Activated CD4-positive, alpha-beta T cell treated with anti-CD3 and anti-CD28 coated beads for 48 hours (primary cell): Measurements from ENCODE around the gene PHC3.
"Not testable (repeated sequence)": the region's sequence is repeated elsewhere in the genome, so short reads cannot be mapped to it uniquely, and the experiment has no call there.

Experiments
- DNase-seq: peaks from one replicate; pipeline ENCODE4 v3.0.0-alpha.2; 2020

PHC3 gene

GRCh38 chr3:170180908-170181885 is at the start of gene PHC3:
Gene PHC3 (minus strand): TSS chr3:170181733. CDS start chr3:170181715, 18 bp downstream.
- peak; percentile 95 for DNase-seq

GRCh38 chr3:170228093-170228766 is 46.7 kb upstream of the PHC3 start:
- no peak for DNase-seq

GRCh38 chr3:170226426-170226960 is 45.0 kb upstream of the PHC3 start:
- DNase-seq, result no peak

- DNase-seq, result no peak
Measured at GRCh38 chr3:170225166-170225565, 43.6 kb upstream of the PHC3 start.

GRCh38 chr3:170222647-170223541 is 41.4 kb upstream of the PHC3 start:
- DNase-seq, result peak; percentile 49

- peak; percentile 94 for DNase-seq
Measured at GRCh38 chr3:170221924-170222646, 40.6 kb upstream of the PHC3 start, which contains the start of gene PRKCI. Gene PRKCI (plus strand): TSS chr3:170222424. CDS start chr3:170222670, 246 bp downstream.

- DNase-seq, result no peak
Measured at GRCh38 chr3:170220871-170221270, 39.3 kb upstream of the PHC3 start.

GRCh38 chr3:170219850-170220249 is 38.3 kb upstream of the PHC3 start:
- no peak for DNase-seq

- no peak for DNase-seq
Measured at GRCh38 chr3:170211668-170212067, 30.1 kb upstream of the PHC3 start.

- DNase-seq, result no peak
Measured at GRCh38 chr3:170207717-170208116, 26.2 kb upstream of the PHC3 start.

GRCh38 chr3:170206164-170206762 is 24.7 kb upstream of the PHC3 start:
- not testable (repeated sequence) for DNase-seq

GRCh38 chr3:170205302-170205701 is 23.8 kb upstream of the PHC3 start:
- no peak for DNase-seq

- DNase-seq, result no peak
Measured at GRCh38 chr3:170204509-170204908, 23.0 kb upstream of the PHC3 start.

- no peak for DNase-seq
Measured at GRCh38 chr3:170204023-170204472, 22.5 kb upstream of the PHC3 start.

GRCh38 chr3:170203457-170203856 is 21.9 kb upstream of the PHC3 start:
- no peak for DNase-seq

- no peak for DNase-seq
Measured at GRCh38 chr3:170201527-170201926, 20.0 kb upstream of the PHC3 start.

GRCh38 chr3:170200987-170201386 is 19.5 kb upstream of the PHC3 start:
- DNase-seq, result no peak

- DNase-seq, result no peak
Measured at GRCh38 chr3:170196833-170197232, 15.3 kb upstream of the PHC3 start.

- not testable (repeated sequence) for DNase-seq
Measured at GRCh38 chr3:170195759-170196158, 14.2 kb upstream of the PHC3 start.

- DNase-seq, result no peak
Measured at GRCh38 chr3:170189398-170190256, 8.1 kb upstream of the PHC3 start.
